Fibroblast of the aortic adventitia (primary cell): ENCODE data around the gene ASPA. TPM values are rescaled to one million over a fixed set of nuclear protein-coding genes. Genes with fewer than 3 reads are reported as not detected.

Source experiments
- DNase-seq: peaks from one replicate; pipeline ENCODE4 v3.0.0-alpha.2; 2010; ENCODE audit warnings: low read depth
- H3K4me3 ChIP-seq: 2 replicates; pipeline ENCODE4 v1.5.1; 2011; ENCODE audit warnings: low read depth, mild to moderate bottlenecking, control low read depth, low read length, moderate library complexity
- total RNA-seq: library from RNA; depleted of rRNA; stranded (reverse); fragments of >200 nt; gene quantifications from 2 replicates; pipeline ENCODE4 v1.2.3, GENCODE V29; 2012; ENCODE audit warnings: low replicate concordance
- TF ChIP-seq, protein P1 (sequence below): IDR thresholded peaks from 2 replicates; pipeline ENCODE4 v1.5.1; 2011; ENCODE audit warnings: mild to moderate bottlenecking, low read length, control low read depth, inconsistent platforms; ENCODE audit not compliant: insufficient read depth

Gene ASPA
- total RNA-seq, 1 donor, result 1.9 TPM

DNA sequence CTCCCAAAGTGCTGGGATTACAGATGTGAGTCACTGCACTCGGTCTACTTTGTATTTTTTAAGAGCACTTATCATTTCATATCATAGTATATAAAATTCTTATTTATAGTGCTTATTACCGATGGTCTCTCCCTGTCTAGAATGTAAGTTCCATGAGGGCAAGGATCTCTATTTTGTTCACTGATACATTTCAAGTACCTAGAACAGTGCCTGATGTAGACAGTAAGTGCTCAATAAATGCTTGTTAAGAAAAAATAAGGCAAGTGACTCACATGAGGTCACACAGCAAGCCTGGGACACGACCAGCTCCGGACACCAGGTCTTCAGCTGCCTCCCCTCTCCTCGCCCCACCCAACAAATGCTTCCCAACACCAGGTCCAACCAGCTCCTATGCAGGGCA lies 58.0 kb downstream of the ASPA start:
- DNase-seq, result no peak
- TF ChIP-seq, protein P1, sequence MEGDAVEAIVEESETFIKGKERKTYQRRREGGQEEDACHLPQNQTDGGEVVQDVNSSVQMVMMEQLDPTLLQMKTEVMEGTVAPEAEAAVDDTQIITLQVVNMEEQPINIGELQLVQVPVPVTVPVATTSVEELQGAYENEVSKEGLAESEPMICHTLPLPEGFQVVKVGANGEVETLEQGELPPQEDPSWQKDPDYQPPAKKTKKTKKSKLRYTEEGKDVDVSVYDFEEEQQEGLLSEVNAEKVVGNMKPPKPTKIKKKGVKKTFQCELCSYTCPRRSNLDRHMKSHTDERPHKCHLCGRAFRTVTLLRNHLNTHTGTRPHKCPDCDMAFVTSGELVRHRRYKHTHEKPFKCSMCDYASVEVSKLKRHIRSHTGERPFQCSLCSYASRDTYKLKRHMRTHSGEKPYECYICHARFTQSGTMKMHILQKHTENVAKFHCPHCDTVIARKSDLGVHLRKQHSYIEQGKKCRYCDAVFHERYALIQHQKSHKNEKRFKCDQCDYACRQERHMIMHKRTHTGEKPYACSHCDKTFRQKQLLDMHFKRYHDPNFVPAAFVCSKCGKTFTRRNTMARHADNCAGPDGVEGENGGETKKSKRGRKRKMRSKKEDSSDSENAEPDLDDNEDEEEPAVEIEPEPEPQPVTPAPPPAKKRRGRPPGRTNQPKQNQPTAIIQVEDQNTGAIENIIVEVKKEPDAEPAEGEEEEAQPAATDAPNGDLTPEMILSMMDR, result no peak
- H3K4me3 ChIP-seq, result no peak overlapping the region

DNA sequence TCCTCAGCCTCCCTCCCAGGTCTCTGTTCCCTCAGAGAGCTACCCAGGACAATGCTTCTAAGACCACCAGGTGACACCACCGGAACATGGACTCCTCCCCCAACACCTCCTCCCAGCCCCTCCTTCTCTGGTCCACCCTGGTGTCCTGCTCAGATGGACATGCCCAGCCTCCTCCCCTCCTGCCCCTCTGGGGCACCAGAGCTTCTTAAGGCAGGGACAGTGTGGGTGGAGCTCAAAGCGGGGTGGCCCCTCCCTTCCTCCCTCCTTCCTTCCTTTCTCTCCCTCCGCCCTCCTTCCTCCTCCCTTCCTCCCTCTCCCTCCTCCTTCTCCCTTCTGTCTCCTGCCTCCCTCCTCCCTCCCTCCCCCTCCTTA lies 59.1 kb downstream of the ASPA start:
- peak; percentile 75 for DNase-seq
- TF ChIP-seq, protein P1, result no peak
- peak overlapping the region; percentile 9 for H3K4me3 ChIP-seq

DNA sequence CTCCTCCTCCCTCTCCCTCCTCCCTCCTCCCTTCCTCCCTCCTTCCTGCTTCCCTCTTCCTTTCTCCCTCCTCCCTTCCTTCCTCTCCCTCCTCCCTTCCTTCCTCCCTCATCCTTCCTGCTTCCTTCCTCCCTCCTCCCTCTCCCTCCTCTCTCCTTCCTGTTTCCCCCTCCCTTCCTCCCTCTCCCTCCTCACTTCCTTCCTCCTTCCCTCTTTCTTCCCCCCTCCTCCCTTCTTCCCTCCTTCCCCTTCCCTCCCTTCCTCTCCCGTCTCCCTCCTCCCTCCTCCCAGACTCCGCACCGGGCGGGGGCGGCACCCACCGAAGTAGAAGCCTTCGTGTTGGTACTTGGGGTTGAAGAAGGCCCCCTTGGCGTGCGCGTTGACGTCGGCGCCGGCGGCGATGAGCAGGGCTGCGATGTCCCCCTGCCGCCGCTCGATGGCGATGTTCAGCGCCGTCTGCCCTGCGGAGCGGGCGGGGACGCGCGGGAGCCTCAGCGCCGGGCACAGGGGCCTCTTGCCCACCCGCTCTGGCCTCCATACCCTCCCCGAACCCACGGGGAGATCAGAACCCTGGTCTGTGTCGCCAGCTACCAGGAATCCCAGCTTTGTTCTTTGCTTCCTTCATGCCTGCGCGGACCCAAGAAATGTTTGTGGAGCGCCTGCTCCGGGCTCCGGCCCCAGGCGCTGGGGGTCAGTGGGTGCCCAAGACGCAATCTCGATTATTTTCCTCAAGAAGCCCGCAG lies 59.6 kb downstream of the ASPA start:
- peak overlapping the region; percentile 64 for H3K4me3 ChIP-seq
- peak; percentile 82 for DNase-seq
- TF ChIP-seq, protein P1, result peak; percentile 68

DNA sequence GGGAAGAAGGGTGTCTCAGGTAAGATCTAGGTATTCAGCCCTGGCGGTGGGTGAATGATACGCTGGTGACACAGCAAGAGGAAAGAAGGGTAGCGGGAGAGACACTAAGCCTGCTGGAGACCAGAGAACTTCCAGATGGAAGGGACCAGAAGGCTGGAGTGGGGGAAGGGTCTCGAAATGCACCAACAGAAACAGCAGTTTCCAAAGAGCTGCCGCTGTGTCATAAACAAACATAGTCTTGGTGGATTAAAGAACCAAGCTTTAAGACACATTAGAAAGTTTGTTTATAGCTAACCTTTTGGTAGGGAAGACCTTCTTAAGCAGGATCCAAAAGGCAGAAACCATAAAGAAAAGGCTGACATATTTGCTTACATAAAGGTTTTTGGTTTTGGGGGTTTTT lies 60.9 kb downstream of the ASPA start:
- DNase-seq, result no peak
- TF ChIP-seq, protein P1, result no peak

DNA sequence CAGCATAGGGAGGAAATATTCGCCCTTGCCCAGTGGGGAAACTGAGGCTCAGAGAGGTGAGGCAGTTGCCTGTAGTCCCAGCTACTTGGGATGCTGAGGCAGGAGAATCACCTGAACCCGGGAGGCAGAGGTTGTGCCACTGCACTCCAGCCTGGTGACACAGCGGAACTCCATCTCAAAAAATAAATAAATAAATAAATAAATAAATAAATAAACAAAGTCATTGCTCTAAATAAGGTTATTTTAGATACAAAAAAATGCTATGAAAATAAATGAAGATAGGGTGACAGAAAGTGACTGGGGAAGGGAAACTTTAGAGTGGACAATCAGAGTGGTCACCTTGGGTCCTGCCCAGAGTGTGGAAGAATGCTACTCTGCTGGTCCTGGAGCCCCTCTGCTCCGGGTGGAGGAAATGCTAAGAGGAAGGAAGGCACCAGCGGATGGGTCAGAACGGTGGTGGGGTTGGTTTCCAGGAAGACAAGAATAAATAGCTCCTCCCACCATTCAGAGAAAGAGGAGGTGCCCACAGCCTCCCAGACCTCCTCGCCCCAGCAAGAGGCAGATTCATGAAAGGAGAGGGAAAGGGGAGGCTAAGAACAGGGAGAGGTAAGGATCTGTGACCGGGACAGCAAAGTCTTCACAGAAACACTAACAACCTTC lies 64.2 kb downstream of the ASPA start:
- DNase-seq, result no peak
- H3K4me3 ChIP-seq, result no peak overlapping the region
- TF ChIP-seq, protein P1, result no peak

More for the DNA sequence above, 60.9 kb downstream of the ASPA start:
- H3K4me3 ChIP-seq, result no peak overlapping the region

DNA sequence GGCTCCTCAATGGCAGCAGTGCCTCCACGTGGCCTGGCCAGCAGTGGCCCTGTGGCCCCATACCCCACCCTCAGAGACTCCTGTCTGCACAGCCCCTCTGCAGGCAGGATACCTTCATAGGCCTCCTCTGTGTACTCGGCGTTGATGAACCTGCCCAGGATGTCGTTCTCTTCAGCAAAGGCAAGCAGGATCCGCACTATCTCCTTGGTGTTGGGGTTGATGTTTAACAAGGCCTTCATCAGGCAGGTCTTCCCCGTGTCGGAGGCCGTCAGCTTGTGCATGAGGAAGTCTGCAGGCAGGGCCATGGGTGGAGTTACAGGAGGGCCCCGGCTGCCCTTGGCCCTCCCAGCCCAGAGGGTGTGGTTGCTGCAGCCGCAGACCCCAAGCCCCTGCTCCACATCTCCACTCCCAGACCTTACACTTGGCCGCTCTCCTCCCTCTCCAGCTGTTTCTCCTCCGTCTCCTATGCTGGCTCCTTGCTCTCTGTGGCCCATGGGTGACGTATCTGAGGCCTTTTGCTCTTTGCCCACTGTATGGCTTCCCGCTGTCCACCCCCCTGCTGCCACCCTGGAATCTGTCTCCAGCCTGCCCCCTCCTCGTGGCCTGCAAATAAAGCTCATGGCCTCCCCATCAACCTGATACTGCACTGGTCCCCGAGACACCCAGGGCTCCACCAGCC lies 66.8 kb downstream of the ASPA start:
- DNase-seq, result no peak
- TF ChIP-seq, protein P1, result no peak
- no peak overlapping the region for H3K4me3 ChIP-seq
